ENCODE results near the gene GLUL.

GLUL gene

DNA sequence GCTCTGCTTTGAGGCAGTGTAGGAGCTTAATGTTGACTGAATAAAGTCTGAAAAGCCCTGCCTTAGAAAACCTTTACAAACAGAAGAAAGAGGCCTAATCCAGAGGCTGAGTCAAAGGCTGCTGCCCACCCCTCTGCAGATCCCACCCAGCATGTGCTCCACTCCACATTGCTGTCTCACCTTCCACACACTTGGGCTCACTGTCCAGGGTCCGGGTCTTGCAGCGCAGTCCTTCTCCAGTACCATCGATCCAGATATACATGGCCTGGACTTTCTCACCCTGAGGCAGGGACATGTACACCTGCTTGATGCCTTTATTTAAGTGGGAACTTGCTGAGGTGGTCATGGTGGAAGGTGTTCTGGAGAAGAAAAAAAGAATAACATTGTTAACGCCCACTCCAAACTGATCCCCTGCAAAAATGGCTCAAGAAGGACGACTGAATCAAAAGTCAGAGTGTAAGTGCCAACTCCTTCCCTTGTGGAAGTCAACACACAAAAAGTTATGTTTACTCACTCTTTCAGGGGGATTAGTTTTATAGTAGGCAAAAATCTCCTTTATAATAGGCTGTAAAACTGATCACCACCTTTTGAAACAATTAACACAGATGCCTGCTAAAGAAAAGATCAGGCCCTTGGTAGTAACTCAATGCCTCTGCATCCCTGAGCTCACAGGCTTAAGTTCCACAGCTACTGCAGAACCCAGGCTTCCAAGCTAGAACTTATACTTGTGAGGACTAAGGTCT, 3.0 kb downstream of the GLUL start:
- peaks cover 13% of the 10 kb centered on the region for H3K79me2 ChIP-seq (ENCODE audit: insufficient read depth, low read depth)
- peaks cover 4% of the 10 kb centered on the region; the same call in 1 of the 2 replicates for H3K36me3 ChIP-seq (ENCODE audit: insufficient read depth)
- peak overlapping the region; percentile 89; the same call in 1 of the 2 replicates for H3K4me2 ChIP-seq

DNA sequence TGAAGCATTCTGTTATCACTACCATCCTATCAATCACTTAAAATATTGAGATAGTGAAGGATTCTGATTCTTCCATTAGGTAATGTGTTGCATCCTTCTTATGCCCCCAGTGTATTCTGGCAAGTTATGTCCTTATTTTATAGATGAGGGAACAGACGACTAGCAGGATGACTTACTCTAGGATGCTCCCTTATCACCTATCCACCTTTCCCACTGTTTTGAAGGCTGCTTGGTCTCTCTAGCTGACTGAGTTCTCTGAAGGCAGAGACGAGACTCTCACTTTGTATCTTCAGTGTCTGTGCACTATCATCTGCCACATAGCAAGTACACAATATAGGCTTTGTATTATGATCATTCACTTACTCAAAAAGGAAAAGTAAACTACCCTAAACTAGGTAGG, 4.0 kb downstream of the GLUL start:
- no peak for TF ChIP-seq CTCF (conservative IDR thresholded peaks at IDR 0.05; ENCODE audit: low read depth, low read length)
- Histone ChIP-seq H3K4me2 (no peak overlapping the region), H3K27ac (no peak overlapping the region), H4K20me1 (ENCODE audit: insufficient read depth) (no peaks in the 10 kb centered on the region), H3K36me3 (ENCODE audit: insufficient read depth) (peaks cover 4% of the 10 kb centered on the region; the same call in 1 of the 2 replicates), H3K79me2 (ENCODE audit: insufficient read depth, low read depth) (peaks cover 13% of the 10 kb centered on the region), H2AFZ (ENCODE audit: low read depth) (no peak overlapping the region), H3K4me1 (ENCODE audit: low read depth, poor library complexity, severe bottlenecking) (peaks cover 23% of the 10 kb centered on the region), H3K9ac (no peak overlapping the region), H3K4me3 (IDR thresholded peaks at IDR 0.05; ENCODE audit: insufficient read depth, low read depth, low read length) (no peak overlapping the region), H3K27me3 (ENCODE audit: insufficient read depth, low read depth) (no peaks in the 10 kb centered on the region)

More for the DNA sequence above, 3.0 kb downstream of the GLUL start:
- H3K27ac ChIP-seq, result no peak overlapping the region
- H2AFZ ChIP-seq (ENCODE audit: low read depth), result no peak overlapping the region
- H3K9ac ChIP-seq, result no peak overlapping the region
- peaks cover 24% of the 10 kb centered on the region for H3K4me1 ChIP-seq (ENCODE audit: low read depth, poor library complexity, severe bottlenecking)
- H3K27me3 ChIP-seq (ENCODE audit: insufficient read depth, low read depth), result no peaks in the 10 kb centered on the region
- TF ChIP-seq CTCF (conservative IDR thresholded peaks at IDR 0.05; ENCODE audit: low read depth, low read length), result no peak
- H3K4me3 ChIP-seq (IDR thresholded peaks at IDR 0.05; ENCODE audit: insufficient read depth, low read depth, low read length), result no peak overlapping the region
- no peaks in the 10 kb centered on the region for H4K20me1 ChIP-seq (ENCODE audit: insufficient read depth)

DNA sequence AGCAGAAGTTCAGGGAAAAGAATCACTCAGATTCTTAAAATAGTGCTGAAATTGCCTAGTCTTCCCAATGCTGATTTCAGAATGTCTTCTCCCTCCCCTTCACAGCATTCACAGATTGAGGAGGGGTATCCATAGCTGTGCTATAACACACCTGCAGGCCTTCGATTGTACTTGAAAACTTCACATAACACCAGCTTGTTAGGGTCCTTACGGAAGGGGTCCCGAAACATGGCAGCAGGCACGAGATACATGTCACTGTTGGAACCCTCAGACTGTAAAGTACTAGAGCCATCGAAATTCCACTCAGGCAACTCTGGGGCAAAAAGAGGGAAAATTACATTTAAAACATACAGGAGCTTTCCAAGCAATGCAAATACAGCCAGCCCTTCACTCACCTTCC, 4.6 kb downstream of the GLUL start:
- H4K20me1 ChIP-seq (ENCODE audit: insufficient read depth), result no peaks in the 10 kb centered on the region
- H3K4me2 ChIP-seq, result no peak overlapping the region
- H3K27ac ChIP-seq, result no peak overlapping the region
- H3K36me3 ChIP-seq (ENCODE audit: insufficient read depth), result peaks cover 4% of the 10 kb centered on the region; the same call in 1 of the 2 replicates
- H3K4me3 ChIP-seq (IDR thresholded peaks at IDR 0.05; ENCODE audit: insufficient read depth, low read depth, low read length), result no peak overlapping the region
- H2AFZ ChIP-seq (ENCODE audit: low read depth), result no peak overlapping the region
- no peak overlapping the region for H3K9ac ChIP-seq
- H3K4me1 ChIP-seq (ENCODE audit: low read depth, poor library complexity, severe bottlenecking), result peaks cover 18% of the 10 kb centered on the region
- no peaks in the 10 kb centered on the region for H3K27me3 ChIP-seq (ENCODE audit: insufficient read depth, low read depth)
- peaks cover 13% of the 10 kb centered on the region for H3K79me2 ChIP-seq (ENCODE audit: insufficient read depth, low read depth)
- no peak for TF ChIP-seq CTCF (conservative IDR thresholded peaks at IDR 0.05; ENCODE audit: low read depth, low read length)

- peaks cover 4% of the 10 kb centered on the region; the same call in 1 of the 2 replicates for H3K36me3 ChIP-seq (ENCODE audit: insufficient read depth)
- no peaks in the 10 kb centered on the region for H4K20me1 ChIP-seq (ENCODE audit: insufficient read depth)
- no peak overlapping the region for H3K4me2 ChIP-seq
- no peak overlapping the region for H3K9ac ChIP-seq
- H3K27ac ChIP-seq, result no peak overlapping the region
- TF ChIP-seq CTCF (conservative IDR thresholded peaks at IDR 0.05; ENCODE audit: low read depth, low read length), result no peak
- H2AFZ ChIP-seq (ENCODE audit: low read depth), result no peak overlapping the region
- H3K79me2 ChIP-seq (ENCODE audit: insufficient read depth, low read depth), result peaks cover 13% of the 10 kb centered on the region
- H3K4me3 ChIP-seq (IDR thresholded peaks at IDR 0.05; ENCODE audit: insufficient read depth, low read depth, low read length), result no peak overlapping the region
- H3K27me3 ChIP-seq (ENCODE audit: insufficient read depth, low read depth), result no peaks in the 10 kb centered on the region
- peaks cover 18% of the 10 kb centered on the region for H3K4me1 ChIP-seq (ENCODE audit: low read depth, poor library complexity, severe bottlenecking)
Measured at GRCh38 chr1:182385885-182386853, 5.4 kb downstream of the GLUL start.
